ENCODE measurements around the gene CNTF.

GRCh38 chr11:58596621-58597020, 25.8 kb upstream of the CNTF start:
- TF ChIP-seq CTCF (IDR thresholded peaks at IDR 0.05; ENCODE audit: low read depth, low read length): no peak
- TF ChIP-seq POLR2A (IDR thresholded peaks at IDR 0.05; ENCODE audit: extremely low read depth, insufficient read length): no peak
- TF ChIP-seq MYC (IDR thresholded peaks at IDR 0.05; ENCODE audit: low read depth, low read length): no peak
- no peak for TF ChIP-seq MAX (IDR thresholded peaks at IDR 0.05; ENCODE audit: low read depth, low read length)

All from NB4 (cell line).